GM12873 (cell line): Measurements from ENCODE around the gene ADARB2.

Experiments
- CTCF ChIP-seq: IDR thresholded peaks from 2 replicates; pipeline ENCODE4 v1.5.1; 2012; ENCODE audit warnings: low read depth, mild to moderate bottlenecking, moderate library complexity, low read length, control low read depth; ENCODE audit not compliant: insufficient read depth; ENCODE audit errors: missing control alignments

The ADARB2 gene

GRCh38 chr10:1197384-1197783 is 539.9 kb downstream of the ADARB2 start:
- TF ChIP-seq CTCF: no peak

- TF ChIP-seq CTCF: no peak
Measured at GRCh38 chr10:1196656-1197055, 540.7 kb downstream of the ADARB2 start.

- no peak for TF ChIP-seq CTCF
Measured at GRCh38 chr10:1195828-1196227, 541.5 kb downstream of the ADARB2 start.

- TF ChIP-seq CTCF: no peak
Measured at GRCh38 chr10:1194161-1194560, 543.2 kb downstream of the ADARB2 start.

GRCh38 chr10:1193561-1193960 is 543.8 kb downstream of the ADARB2 start:
- no peak for TF ChIP-seq CTCF

GRCh38 chr10:1191752-1192151 is 545.6 kb downstream of the ADARB2 start:
- no peak for TF ChIP-seq CTCF

GRCh38 chr10:1190791-1191490 is 546.4 kb downstream of the ADARB2 start:
- no peak for TF ChIP-seq CTCF
